ENCODE data around the gene KCNN3.

KCNN3 gene

GRCh38 chr1:154720328-154721297 lies 149.5 kb downstream of the KCNN3 start:
- no peak for DNase-seq

- no peak for DNase-seq
These were observed 150.3 kb downstream of the KCNN3 start for GRCh38 chr1:154719586-154720327.

GRCh38 chr1:154718566-154718965 lies 151.5 kb downstream of the KCNN3 start:
- DNase-seq: no peak

GRCh38 chr1:154717528-154717924 lies 152.6 kb downstream of the KCNN3 start:
- DNase-seq: no peak

- no peak for DNase-seq
These were observed 153.2 kb downstream of the KCNN3 start for GRCh38 chr1:154716614-154717527.

- no peak for DNase-seq
These were observed 154.1 kb downstream of the KCNN3 start for GRCh38 chr1:154716011-154716410.

- no peak for DNase-seq
These were observed 154.7 kb downstream of the KCNN3 start for GRCh38 chr1:154715385-154715784.

- DNase-seq: no peak
These were observed 155.4 kb downstream of the KCNN3 start for GRCh38 chr1:154714638-154715037.

- DNase-seq: no peak
These were observed 155.9 kb downstream of the KCNN3 start for GRCh38 chr1:154714052-154714623.

- DNase-seq: no peak
These were observed 157.1 kb downstream of the KCNN3 start for GRCh38 chr1:154713005-154713404.

- no peak for DNase-seq
These were observed 157.8 kb downstream of the KCNN3 start for GRCh38 chr1:154712166-154712810.

GRCh38 chr1:154711416-154711815 lies 158.7 kb downstream of the KCNN3 start:
- no peak for DNase-seq

- DNase-seq: no peak
These were observed 160.0 kb downstream of the KCNN3 start for GRCh38 chr1:154710106-154710505.

GRCh38 chr1:154707901-154708463 lies 162.1 kb downstream of the KCNN3 start:
- DNase-seq: no peak

GRCh38 chr1:154706851-154707250 lies 163.2 kb downstream of the KCNN3 start:
- DNase-seq: no peak

GRCh38 chr1:154705544-154705943 lies 164.5 kb downstream of the KCNN3 start:
- no peak for DNase-seq

- DNase-seq: no peak
These were observed 166.9 kb downstream of the KCNN3 start for GRCh38 chr1:154703170-154703569.

GRCh38 chr1:154698320-154699096 lies 171.6 kb downstream of the KCNN3 start:
- DNase-seq: peak; percentile 18

- DNase-seq: no peak
These were observed 172.4 kb downstream of the KCNN3 start for GRCh38 chr1:154697710-154698109.

- DNase-seq: no peak
These were observed 173.6 kb downstream of the KCNN3 start for GRCh38 chr1:154696456-154696855.

- no peak for DNase-seq
These were observed 174.1 kb downstream of the KCNN3 start for GRCh38 chr1:154695985-154696384.
